ENCODE data around the gene FAM181B. TPM values are rescaled to one million over a fixed set of nuclear protein-coding genes. Genes with fewer than 3 reads are reported as not detected.

The FAM181B gene
- total and polyA plus RNA-seq, 2 donors (not counting 3 experiments of a cell fraction or from before 2014, with no cell fraction given) = not detected

DNA sequence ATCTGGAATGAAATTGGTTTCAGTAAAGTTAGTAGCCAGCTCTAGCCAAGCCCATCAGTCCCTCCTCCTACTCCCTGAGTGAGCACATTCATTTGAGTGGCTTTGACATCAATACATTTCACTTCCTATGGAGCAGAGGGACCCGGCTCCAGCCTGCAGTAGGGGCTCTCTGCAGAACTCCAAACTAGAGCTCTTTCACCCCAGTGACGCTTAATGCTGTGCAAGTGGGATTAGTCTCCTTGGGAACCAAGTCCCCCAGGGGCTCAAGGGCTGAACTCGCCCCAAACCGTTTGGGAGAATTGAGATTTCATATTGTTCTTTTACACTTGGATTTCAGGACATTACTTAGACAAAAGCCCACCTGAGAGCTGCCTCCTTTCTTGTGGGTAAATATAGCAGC lies 4.4 kb upstream of the FAM181B start:
- FAIRE-seq (no peak), DNase-seq (ENCODE audit: low read depth, low spot score) (no peak)
- no peak overlapping the region for H3K9ac ChIP-seq (replicated peaks; ENCODE audit: extremely low read depth, insufficient read depth, low read length)
- no peaks in the 10 kb centered on the region for H4K20me1 ChIP-seq (replicated peaks; ENCODE audit: control insufficient read depth, extremely low read depth, insufficient read depth, low read length)
- intact Hi-C loops (cut with micrococcal nuclease) = loop anchor here (1.0 kb wide), 1 partner anchor 40 kb away; no protein-coding TSS in a partner anchor
- peaks cover 22 to 56% of the 10 kb centered on the region in 2 experiments for H3K27me3 ChIP-seq (ENCODE audit: control insufficient read depth in 2 of 2, insufficient read depth in 2 of 2, low read length in 2 of 2)
- no peak for TF ChIP-seq GATA2 (IDR thresholded peaks at IDR 0.05; ENCODE audit: insufficient read depth, insufficient read length, low read depth, low read length)
- TF ChIP-seq, protein P1, sequence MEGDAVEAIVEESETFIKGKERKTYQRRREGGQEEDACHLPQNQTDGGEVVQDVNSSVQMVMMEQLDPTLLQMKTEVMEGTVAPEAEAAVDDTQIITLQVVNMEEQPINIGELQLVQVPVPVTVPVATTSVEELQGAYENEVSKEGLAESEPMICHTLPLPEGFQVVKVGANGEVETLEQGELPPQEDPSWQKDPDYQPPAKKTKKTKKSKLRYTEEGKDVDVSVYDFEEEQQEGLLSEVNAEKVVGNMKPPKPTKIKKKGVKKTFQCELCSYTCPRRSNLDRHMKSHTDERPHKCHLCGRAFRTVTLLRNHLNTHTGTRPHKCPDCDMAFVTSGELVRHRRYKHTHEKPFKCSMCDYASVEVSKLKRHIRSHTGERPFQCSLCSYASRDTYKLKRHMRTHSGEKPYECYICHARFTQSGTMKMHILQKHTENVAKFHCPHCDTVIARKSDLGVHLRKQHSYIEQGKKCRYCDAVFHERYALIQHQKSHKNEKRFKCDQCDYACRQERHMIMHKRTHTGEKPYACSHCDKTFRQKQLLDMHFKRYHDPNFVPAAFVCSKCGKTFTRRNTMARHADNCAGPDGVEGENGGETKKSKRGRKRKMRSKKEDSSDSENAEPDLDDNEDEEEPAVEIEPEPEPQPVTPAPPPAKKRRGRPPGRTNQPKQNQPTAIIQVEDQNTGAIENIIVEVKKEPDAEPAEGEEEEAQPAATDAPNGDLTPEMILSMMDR (IDR thresholded peaks at IDR 0.05; ENCODE audit: extremely low read depth in 1 of 2, insufficient read depth in 1 of 2, low read depth in 1 of 2, low read length in 2 of 2) = no peak
- no peaks in the 10 kb centered on the region for H3K36me3 ChIP-seq (ENCODE audit: control insufficient read depth in 2 of 2, extremely low read depth in 1 of 2, insufficient read depth in 2 of 2, low read length in 2 of 2)
- H2AFZ ChIP-seq (ENCODE audit: low read depth, low read length) = no peak overlapping the region
- no peaks in the 10 kb centered on the region for H3K79me2 ChIP-seq (ENCODE audit: control insufficient read depth, insufficient read depth, low read length)
- no TSS peak for BruUV-seq (replicated peaks)
- no peaks in the 10 kb centered on the region for H3K9me1 ChIP-seq (replicated peaks; ENCODE audit: control insufficient read depth, extremely low read depth, insufficient read depth, low read length)
- H3K27ac ChIP-seq (ENCODE audit: insufficient read depth, low read depth, low read length) = no peak overlapping the region
- dilution Hi-C loops (cut with MboI; ENCODE audit: extremely low pct_ligation_motif_present, low sequenced_read_pairs) = no loop called here
- no peaks in the 10 kb centered on the region for H3K9me3 ChIP-seq (replicated peaks; ENCODE audit: control insufficient read depth, insufficient read depth, low read length)
- peaks cover 4% of the 10 kb centered on the region for H3K4me1 ChIP-seq (ENCODE audit: control insufficient read depth, extremely low read depth, insufficient read depth, low read length)
- no peak overlapping the region for H3K4me2 ChIP-seq (ENCODE audit: insufficient read depth, low read length)
- no peak overlapping the region for H3K4me3 ChIP-seq (replicated peaks in 1 of 3; ENCODE audit: insufficient read depth in 1 of 3, low read depth in 1 of 3, low read length in 3 of 3)
- POLR2A ChIA-PET = no interaction called here
- CTCF ChIA-PET = interaction anchor here (0.8 to 1.3 kb wide), 6 partner anchors 12 to 129 kb away, joined by 3 to 5 read pairs (median 4); no protein-coding TSS in a partner anchor

DNA sequence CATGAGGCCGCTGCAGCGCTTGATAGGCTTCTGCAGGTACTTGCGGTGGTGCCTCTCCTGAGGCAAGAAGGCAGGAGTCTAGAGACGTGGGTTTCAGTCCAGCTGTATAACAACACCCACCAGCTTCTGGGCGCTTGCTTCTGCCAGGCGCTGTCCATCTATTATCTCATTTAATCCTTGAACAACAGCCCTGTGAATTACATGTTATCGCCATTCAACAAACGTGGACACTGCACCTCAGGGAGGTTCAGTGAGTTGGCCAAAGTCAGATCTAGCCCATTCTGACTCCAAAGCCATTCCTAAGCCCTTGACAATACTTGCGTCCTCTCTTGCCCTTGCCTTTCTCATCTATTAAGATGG lies 436 bp upstream of the FAM181B start:
- Histone ChIP-seq H3K9me1 (replicated peaks; ENCODE audit: control insufficient read depth, extremely low read depth, insufficient read depth, low read length) (no peaks in the 10 kb centered on the region), H3K79me2 (ENCODE audit: control insufficient read depth, insufficient read depth, low read length) (no peaks in the 10 kb centered on the region), H3K36me3 (ENCODE audit: control insufficient read depth in 2 of 2, extremely low read depth in 1 of 2, insufficient read depth in 2 of 2, low read length in 2 of 2) (no peaks in the 10 kb centered on the region), H3K4me3 (replicated peaks in 1 of 3; ENCODE audit: insufficient read depth in 1 of 3, low read depth in 1 of 3, low read length in 3 of 3) (no peak overlapping the region), H3K27ac (ENCODE audit: insufficient read depth, low read depth, low read length) (no peak overlapping the region), H3K4me1 (ENCODE audit: control insufficient read depth, extremely low read depth, insufficient read depth, low read length) (no peaks in the 10 kb centered on the region), H3K9me3 (replicated peaks; ENCODE audit: control insufficient read depth, insufficient read depth, low read length) (no peaks in the 10 kb centered on the region), H3K4me2 (ENCODE audit: insufficient read depth, low read length) (peak overlapping the region; percentile 52), H3K27me3 (ENCODE audit: control insufficient read depth in 2 of 2, insufficient read depth in 2 of 2, low read length in 2 of 2) (peaks cover 48 to 82% of the 10 kb centered on the region in 2 experiments), H3K9ac (replicated peaks; ENCODE audit: extremely low read depth, insufficient read depth, low read length) (no peak overlapping the region), H2AFZ (ENCODE audit: low read depth, low read length) (no peak overlapping the region), H4K20me1 (replicated peaks; ENCODE audit: control insufficient read depth, extremely low read depth, insufficient read depth, low read length) (no peaks in the 10 kb centered on the region)
- CTCF ChIA-PET = interaction anchor here (0.8 to 1.7 kb wide), 9 partner anchors 9 to 188 kb away, joined by 3 to 11 read pairs (median 3); no protein-coding TSS in a partner anchor
- FAIRE-seq (no peak), DNase-seq (ENCODE audit: low read depth, low spot score) (no peak)
- BruUV-seq (replicated peaks) = no TSS peak
- intact Hi-C loops (cut with micrococcal nuclease) (no loop called here), dilution Hi-C loops (cut with MboI; ENCODE audit: extremely low pct_ligation_motif_present, low sequenced_read_pairs) (no loop called here)
- POLR2A ChIA-PET = no interaction called here
- TF ChIP-seq EZH2 (IDR thresholded peaks at IDR 0.05; ENCODE audit: borderline replicate concordance, low read depth, low read length, severe bottlenecking) (no peak), MYC (IDR thresholded peaks at IDR 0.05; ENCODE audit: low read depth, low read length) (no peak), FOS (IDR thresholded peaks at IDR 0.05; ENCODE audit: borderline replicate concordance, insufficient read depth, low read length) (no peak), GATA2 (IDR thresholded peaks at IDR 0.05; ENCODE audit: insufficient read depth, insufficient read length, low read depth, low read length) (no peak), POLR2AphosphoS5 (IDR thresholded peaks at IDR 0.05; ENCODE audit: insufficient read depth, low read depth, low read length) (no peak), JUN (IDR thresholded peaks at IDR 0.05; ENCODE audit: borderline replicate concordance, insufficient read depth, insufficient read length, low read depth) (no peak), MAX (IDR thresholded peaks at IDR 0.05; ENCODE audit: insufficient read depth, insufficient read length) (no peak), POLR2A (IDR thresholded peaks at IDR 0.05; ENCODE audit: low read depth, low read length) (no peak)
- TF ChIP-seq, protein P1 (IDR thresholded peaks at IDR 0.05; ENCODE audit: extremely low read depth in 1 of 2, insufficient read depth in 1 of 2, low read depth in 1 of 2, low read length in 2 of 2) = no peak
